22Rv1 (cell line): ENCODE measurements around the gene MAP3K4.

Experiments
- H3K27ac ChIP-seq: fragments of 450-650 bp; 2 replicates; pipeline ENCODE4 v1.5.1; 2017
- CTCF ChIP-seq: fragments of 450-650 bp; IDR thresholded peaks from 2 replicates; pipeline ENCODE4 v1.5.1; 2017; ENCODE audit warnings: mild to moderate bottlenecking
- ZFX ChIP-seq: fragments of 450-650 bp; IDR thresholded peaks from 2 replicates; pipeline ENCODE4 v1.6.1; 2017; ENCODE audit warnings: antibody characterized with exemption, borderline replicate concordance

Gene MAP3K4

GRCh38 chr6:161091151-161091550 lies 99.6 kb downstream of the MAP3K4 start:
- TF ChIP-seq ZFX (no peak), CTCF (no peak)
- no peak overlapping the region for H3K27ac ChIP-seq

GRCh38 chr6:161091972-161092701 lies 100.6 kb downstream of the MAP3K4 start:
- TF ChIP-seq CTCF (no peak), ZFX (no peak)
- H3K27ac ChIP-seq = no peak overlapping the region

GRCh38 chr6:161094955-161095354 lies 103.4 kb downstream of the MAP3K4 start:
- TF ChIP-seq ZFX = no peak
- no peak for TF ChIP-seq CTCF
- no peak overlapping the region for H3K27ac ChIP-seq

GRCh38 chr6:161095916-161096315 lies 104.3 kb downstream of the MAP3K4 start:
- H3K27ac ChIP-seq = no peak overlapping the region
- TF ChIP-seq CTCF = no peak
- no peak for TF ChIP-seq ZFX

- TF ChIP-seq ZFX (no peak), CTCF (no peak)
- no peak overlapping the region for H3K27ac ChIP-seq
These were observed 108.5 kb downstream of the MAP3K4 start for GRCh38 chr6:161100072-161100471.

- TF ChIP-seq ZFX (no peak), CTCF (peak; percentile 25)
- no peak overlapping the region for H3K27ac ChIP-seq
These were observed 109.9 kb downstream of the MAP3K4 start for GRCh38 chr6:161101517-161101916.

- no peak overlapping the region for H3K27ac ChIP-seq
- TF ChIP-seq ZFX (no peak), CTCF (no peak)
These were observed 111.9 kb downstream of the MAP3K4 start for GRCh38 chr6:161103475-161103874.
